Omental fat pad (tissue), 4 donors: ENCODE results near the gene TPCN2. TPM values are rescaled to one million over a fixed set of nuclear protein-coding genes. Genes with fewer than 3 reads are reported as not detected.
A peak's percentile ranks its signal among the peaks of the same experiment; 100 is the strongest.

Experiments used
- ATAC-seq: fragments of 150-250 bp; one replicate; pipeline ENCODE4 v1.9.1; 2016; ENCODE audit warnings: mild to moderate bottlenecking, moderate library complexity; ENCODE audit not compliant: low FRiP score
- DNase-seq: peaks from one replicate; pipeline ENCODE4 v3.0.0-alpha.2; 2019; ENCODE audit warnings: low spot score
- total RNA-seq, 4 donors: library from RNA; depleted of rRNA; stranded (reverse); fragments of >200 nt; gene quantifications; one replicate each; pipeline ENCODE4 v1.1.0, GENCODE V29; 2016
- TF ChIP-seq, protein P1 (sequence below), 3 donors: fragments of 450-650 bp; IDR thresholded peaks; one replicate each; pipeline ENCODE4 v1.5.1; 2016 to 2017; ENCODE audit warnings: antibody characterized with exemption in 3 of 3, mild to moderate bottlenecking in 3 of 3, moderate library complexity in 2 of 3

The TPCN2 gene
- total RNA-seq, 4 donors from 2014 or later, result 11.8 to 23.3 (median 15.4) TPM

DNA sequence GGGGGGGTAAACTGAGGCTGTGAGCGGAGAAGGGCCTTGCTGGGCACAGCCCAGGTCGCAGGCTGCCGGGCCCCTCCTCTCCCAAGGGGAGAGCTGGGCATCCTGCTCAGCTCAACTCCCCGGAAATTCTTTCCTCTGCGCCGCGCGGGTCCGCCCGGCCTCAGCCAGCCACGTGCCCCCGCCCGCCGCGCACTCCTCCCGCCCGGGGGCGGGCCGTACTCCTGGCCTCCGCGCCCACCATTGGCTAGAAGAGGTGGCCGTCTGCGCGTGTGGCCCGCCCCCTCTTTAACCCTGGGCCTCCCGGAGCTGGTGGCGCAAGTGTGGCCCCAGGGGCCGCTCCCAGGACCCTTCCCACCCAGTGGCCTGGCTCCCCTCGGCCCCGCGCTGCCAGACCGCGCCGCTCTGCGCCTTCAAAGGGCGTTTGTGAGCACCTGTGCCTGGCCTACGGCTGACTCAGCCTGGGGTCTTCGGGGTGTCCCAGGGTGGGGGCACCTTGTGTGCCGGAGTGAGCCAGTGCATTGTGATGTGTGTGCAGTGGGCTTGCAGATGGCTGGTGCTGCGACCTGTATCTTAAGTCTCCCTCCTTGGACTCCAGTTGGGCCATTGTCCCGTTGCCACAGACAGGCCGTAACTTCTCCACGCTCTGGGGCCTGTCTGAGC lies 37.6 kb upstream of the TPCN2 start:
- DNase-seq (no peak), ATAC-seq (peak; percentile 20)

DNA sequence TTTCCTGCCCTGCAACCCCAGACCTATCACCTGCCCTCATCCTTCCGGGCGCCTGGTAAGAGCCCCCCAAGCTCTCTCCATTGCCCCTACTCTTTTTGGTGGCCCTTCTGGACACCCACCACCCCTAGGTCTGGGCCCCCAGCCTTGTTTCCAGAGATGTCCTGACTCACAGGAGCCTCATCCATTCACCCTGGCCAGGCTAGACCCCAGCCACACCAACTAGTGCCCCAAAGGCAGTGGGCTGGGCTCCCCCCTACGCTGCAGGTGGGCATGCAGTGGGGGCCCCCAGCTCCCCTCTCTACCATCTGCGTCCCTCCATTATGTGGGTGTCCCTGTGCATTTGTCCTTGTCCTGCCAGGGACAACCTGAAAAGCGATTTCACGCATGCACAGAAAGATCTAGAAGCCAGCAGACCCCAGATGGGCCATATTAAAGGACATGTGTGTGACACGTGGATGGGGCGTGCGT lies 37.1 kb upstream of the TPCN2 start:
- TF ChIP-seq, protein P1, sequence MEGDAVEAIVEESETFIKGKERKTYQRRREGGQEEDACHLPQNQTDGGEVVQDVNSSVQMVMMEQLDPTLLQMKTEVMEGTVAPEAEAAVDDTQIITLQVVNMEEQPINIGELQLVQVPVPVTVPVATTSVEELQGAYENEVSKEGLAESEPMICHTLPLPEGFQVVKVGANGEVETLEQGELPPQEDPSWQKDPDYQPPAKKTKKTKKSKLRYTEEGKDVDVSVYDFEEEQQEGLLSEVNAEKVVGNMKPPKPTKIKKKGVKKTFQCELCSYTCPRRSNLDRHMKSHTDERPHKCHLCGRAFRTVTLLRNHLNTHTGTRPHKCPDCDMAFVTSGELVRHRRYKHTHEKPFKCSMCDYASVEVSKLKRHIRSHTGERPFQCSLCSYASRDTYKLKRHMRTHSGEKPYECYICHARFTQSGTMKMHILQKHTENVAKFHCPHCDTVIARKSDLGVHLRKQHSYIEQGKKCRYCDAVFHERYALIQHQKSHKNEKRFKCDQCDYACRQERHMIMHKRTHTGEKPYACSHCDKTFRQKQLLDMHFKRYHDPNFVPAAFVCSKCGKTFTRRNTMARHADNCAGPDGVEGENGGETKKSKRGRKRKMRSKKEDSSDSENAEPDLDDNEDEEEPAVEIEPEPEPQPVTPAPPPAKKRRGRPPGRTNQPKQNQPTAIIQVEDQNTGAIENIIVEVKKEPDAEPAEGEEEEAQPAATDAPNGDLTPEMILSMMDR (IDR thresholded peaks at IDR 0.05), result no peak
- ATAC-seq (no peak), DNase-seq (no peak)

More for the DNA sequence above, 37.6 kb upstream of the TPCN2 start:
- TF ChIP-seq, protein P1 (IDR thresholded peaks at IDR 0.05), result no peak

DNA sequence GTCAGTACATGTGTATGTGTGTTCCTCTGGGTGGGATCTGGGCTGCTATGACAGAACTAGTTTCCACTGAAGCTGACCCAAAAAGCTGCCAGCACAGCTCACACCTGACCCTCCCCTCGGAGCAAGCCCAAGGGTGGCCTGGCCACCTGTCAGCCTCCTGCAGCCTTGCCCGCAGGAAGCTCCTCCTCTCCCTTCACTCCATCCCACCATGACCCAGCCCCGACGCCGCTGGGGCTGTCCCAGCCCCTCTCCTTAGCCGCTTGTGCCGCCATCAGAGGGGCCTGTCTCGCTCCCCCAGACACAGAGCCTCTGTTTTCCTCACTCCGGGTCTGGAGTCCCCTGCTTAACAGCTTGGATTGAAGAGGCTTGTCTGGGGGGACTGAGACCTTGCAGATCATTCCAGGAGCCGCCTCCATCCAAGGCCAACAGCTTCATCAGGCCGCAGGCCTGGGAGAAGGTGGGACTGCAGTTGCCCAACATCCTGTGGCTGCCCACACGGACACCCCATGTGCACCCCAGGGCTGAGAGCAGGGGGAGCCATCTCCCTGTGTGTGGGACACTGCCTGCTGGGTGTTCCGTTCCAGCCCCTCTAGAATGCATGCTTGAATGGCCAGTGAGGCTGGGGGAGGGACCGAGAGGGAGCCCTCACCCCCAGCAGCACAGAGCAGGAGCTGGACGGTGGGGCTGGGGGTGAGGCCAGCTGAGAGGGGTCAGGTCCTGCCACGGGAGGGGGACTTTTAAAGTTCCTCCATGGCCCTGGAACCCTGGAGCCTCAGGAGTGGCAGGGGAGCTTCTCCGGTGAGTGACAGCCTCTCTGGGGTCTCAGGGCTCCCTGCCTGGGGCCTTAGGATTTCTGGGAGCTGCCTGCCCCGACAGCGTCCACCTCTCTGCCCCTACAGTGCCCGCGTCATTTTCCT lies 36.4 kb upstream of the TPCN2 start:
- no peak for ATAC-seq
- no peak for DNase-seq
- TF ChIP-seq, protein P1 (IDR thresholded peaks at IDR 0.05), result no peak

DNA sequence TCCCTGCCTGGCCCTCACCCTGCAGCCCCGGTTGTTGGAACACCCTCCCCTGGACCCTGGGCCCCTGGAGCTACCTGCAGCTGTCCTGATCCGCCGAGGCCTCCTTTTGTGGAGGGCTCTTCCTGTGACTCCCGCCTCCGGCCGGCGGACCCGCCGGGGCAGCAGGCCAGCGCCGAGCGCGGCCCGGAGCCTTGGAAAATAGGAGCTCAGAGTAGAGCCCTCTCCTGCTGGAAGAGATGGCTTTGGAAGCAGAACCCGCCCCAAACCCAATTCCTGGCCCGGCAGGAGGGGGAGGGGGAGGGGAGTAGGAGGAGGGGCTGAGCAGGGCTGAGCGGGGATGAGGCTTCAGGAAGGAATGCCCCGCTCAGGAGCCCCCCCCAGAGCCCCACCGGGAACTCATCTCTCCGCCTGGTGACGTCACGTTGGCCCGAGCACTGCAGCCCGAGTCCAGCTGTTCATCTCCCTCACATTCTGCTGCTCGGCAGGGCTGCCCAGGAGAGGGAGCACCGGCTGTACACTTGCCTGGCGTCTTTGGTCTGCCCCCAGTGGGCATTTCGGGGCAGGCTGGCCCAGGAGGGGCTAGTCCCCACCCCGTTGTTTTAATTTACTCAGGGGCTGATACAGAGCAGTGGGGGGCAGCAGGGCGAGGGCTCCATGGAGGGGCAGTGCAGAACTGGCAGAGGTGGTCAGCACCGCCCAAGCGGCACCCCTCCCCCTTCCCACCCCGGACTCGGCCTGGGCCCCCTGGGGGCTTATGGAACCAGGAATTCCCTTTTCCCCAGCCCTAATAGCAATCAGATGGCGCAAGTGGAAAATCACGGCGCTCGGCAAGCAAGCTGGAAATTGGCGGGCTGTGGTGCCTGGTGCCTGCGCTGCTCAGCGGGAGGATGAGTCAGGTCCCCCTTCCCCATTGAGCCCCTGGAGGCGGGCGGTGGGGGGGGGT lies 35.5 kb upstream of the TPCN2 start, which contains the start of gene MRGPRF:
Gene MRGPRF (minus strand): TSS at position 238 of the 943 bp plus-strand sequence. CDS start 3,345 bp downstream, outside the sequence.
- TF ChIP-seq, protein P1 (IDR thresholded peaks at IDR 0.05), result no peak
- peak; percentile 65 for ATAC-seq
- peak; percentile 83 for DNase-seq

DNA sequence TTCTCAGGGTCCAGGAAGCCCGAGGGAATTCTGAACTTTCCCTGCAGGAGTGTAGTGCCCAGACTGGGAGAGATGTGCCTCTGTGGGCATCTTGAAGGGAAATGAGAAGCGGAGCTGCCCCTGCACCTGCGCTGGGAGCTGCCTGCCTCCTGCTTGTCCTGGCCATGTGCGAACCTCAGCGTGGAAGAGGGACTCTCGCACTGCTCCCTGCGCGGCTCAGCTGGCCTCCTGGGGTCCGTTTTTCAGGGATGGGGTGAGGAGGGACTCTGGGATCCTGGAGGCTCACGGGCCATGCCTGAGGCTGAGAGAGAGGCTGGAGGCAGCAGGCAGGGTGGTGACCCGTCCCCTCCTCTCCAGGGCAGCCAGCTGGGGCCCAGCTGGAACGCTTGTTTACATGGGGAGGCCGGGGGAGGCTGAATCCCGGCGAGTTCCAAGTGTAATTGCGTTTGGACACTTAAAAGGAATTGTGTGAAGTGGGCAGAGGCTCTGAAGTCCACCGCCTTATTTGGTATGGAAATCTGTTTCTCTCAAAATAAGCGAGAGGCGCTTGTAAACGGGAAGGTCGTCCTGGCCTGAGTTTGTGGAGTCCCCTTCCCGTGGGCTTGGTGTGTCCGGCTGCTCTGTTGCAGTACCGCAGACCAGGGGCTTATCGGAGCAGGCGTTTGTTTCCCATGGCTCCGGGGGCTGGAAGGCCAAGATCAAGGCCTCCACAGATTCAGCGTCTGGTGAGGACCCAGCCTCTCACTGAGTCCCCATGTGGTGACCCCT lies 34.5 kb upstream of the TPCN2 start:
- TF ChIP-seq, protein P1 (IDR thresholded peaks at IDR 0.05), result no peak
- ATAC-seq, result no peak
- no peak for DNase-seq
